Ectodermal cell (in vitro differentiated cells): ENCODE measurements around the gene RPS6KA6.

Experiments used
- H3K27ac ChIP-seq: 2 replicates; pipeline ENCODE4 v1.7.0; 2013; ENCODE audit warnings: mild to moderate bottlenecking, low read depth, low read length; ENCODE audit not compliant: insufficient read depth, poor library complexity, severe bottlenecking
- H3K27me3 ChIP-seq: 2 replicates; pipeline ENCODE4 v1.7.0; 2013; ENCODE audit warnings: mild to moderate bottlenecking, low read length; ENCODE audit not compliant: insufficient read depth, control insufficient read depth, poor library complexity, severe bottlenecking
- H3K36me3 ChIP-seq: one replicate; pipeline ENCODE4 v1.7.0; 2013; ENCODE audit warnings: low read length; ENCODE audit not compliant: control insufficient read depth, insufficient read depth
- H3K4me1 ChIP-seq: one replicate; pipeline ENCODE4 v1.7.0; 2013; ENCODE audit warnings: low read length; ENCODE audit not compliant: control insufficient read depth, insufficient read depth
- H3K4me3 ChIP-seq: 2 replicates; pipeline ENCODE4 v1.7.0; 2013; ENCODE audit warnings: low read depth, low read length, control low read depth; ENCODE audit not compliant: insufficient read depth
- H3K9me3 ChIP-seq: 2 replicates; pipeline ENCODE4 v1.7.0; 2013; ENCODE audit warnings: mild to moderate bottlenecking, low read length, moderate library complexity; ENCODE audit not compliant: control insufficient read depth
- WGBS, 2 experiments: methylation state at CpG; one replicate each; pipeline ENCODE4 v1.1.7; 2013; ENCODE audit warnings: missing lambda C conversion rate in 2 of 2; 5-methylcytosine and 5-hydroxymethylcytosine counted together

The RPS6KA6 gene

DNA sequence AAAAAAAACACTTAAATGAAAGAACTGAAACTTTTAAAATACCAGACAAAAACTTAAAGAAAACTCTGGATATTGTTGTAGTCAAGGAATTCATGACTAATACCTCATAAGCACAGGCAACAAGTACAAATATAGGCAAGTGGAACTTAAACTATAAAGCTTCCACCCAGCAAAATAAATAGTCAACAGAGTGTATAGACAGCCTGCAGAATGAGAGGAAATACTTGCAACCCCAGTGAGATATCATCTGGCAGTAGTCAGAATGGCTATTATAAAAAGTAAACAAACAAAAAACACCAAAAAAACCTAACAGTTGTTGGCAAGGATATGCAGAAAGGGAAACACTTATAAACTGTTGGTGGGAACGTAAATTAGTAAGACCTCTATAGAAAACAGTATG is 9.6 kb upstream of the RPS6KA6 start:
- Histone ChIP-seq H3K4me3 (no peak overlapping the region), H3K9me3 (no peaks in the 10 kb centered on the region), H3K27me3 (no peaks in the 10 kb centered on the region), H3K36me3 (no peaks in the 10 kb centered on the region), H3K27ac (no peak overlapping the region), H3K4me1 (no peaks in the 10 kb centered on the region)
- no CpG with 5 or more reads among the region's 1 CpG for WGBS, 2 experiments

DNA sequence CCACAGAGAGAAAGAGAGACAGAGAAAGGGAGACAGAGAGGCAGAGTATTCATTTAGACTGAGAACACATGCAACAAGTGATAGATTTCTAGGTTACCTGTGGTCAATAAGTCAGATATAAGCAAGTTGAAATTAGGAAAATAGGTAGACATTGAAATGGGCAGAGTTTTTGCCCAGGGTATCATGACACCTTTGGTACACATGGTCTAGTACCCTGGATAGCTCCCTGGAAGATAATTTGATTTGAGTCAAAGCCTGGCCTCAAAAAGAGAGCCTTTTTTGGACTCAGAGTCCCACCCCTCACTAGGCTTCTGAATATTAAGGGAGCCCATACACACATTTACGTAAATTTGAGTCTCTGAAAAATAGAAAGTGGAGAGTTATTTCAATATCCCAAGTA is 4.0 kb upstream of the RPS6KA6 start:
- Histone ChIP-seq H3K4me1 (no peaks in the 10 kb centered on the region), H3K27me3 (no peaks in the 10 kb centered on the region), H3K9me3 (no peaks in the 10 kb centered on the region), H3K4me3 (no peak overlapping the region), H3K36me3 (no peaks in the 10 kb centered on the region), H3K27ac (no peak overlapping the region)
- WGBS, 2 experiments: 100% methylated on average over 1 of the region's 1 CpG; no CpG with 5 or more reads in 1 of the 2 experiments

GRCh38 chrX:84189125-84189524 is 1.1 kb upstream of the RPS6KA6 start:
- no peaks in the 10 kb centered on the region for H3K27me3 ChIP-seq
- no peaks in the 10 kb centered on the region for H3K4me1 ChIP-seq
- H3K36me3 ChIP-seq: no peaks in the 10 kb centered on the region
- no peak overlapping the region for H3K4me3 ChIP-seq
- no peaks in the 10 kb centered on the region for H3K9me3 ChIP-seq
- 69 to 73% methylated on average over 4 of the region's 6 CpGs for WGBS, 2 experiments
- no peak overlapping the region for H3K27ac ChIP-seq

DNA sequence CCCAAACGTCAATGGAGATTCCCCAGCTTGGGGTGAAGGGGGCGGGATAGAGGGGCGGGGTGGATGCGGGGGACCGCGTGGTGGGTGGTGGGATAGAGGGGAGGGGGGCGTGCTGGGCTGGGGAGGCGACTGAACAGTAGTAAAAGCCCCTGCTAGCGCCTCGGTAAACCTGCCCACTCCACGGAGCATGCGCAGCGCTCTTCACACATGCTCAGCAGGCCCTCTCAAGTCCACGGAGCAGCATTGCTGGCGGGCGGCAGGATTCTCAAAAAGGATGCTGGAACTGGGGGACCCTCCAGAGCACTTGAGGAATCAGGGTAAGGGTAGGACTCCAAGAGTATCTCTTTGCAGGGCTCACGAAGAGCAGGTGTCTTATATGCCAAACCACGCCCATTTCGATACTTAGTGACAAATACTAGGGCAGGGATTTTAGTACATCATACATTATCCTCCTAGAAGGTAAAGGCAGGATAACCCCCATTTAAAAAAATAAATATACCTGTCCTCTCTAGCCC is 378 bp upstream of the RPS6KA6 start:
- no peaks in the 10 kb centered on the region for H3K36me3 ChIP-seq
- WGBS, 2 experiments: 6 to 10% methylated on average over 17 to 18 of the region's 19 CpGs
- H3K27ac ChIP-seq: no peak overlapping the region
- H3K4me1 ChIP-seq: no peaks in the 10 kb centered on the region
- H3K9me3 ChIP-seq: no peaks in the 10 kb centered on the region
- no peaks in the 10 kb centered on the region for H3K27me3 ChIP-seq
- H3K4me3 ChIP-seq: peak overlapping the region; percentile 70

- H3K4me3 ChIP-seq: peak overlapping the region; percentile 70
- H3K9me3 ChIP-seq: no peaks in the 10 kb centered on the region
- no peaks in the 10 kb centered on the region for H3K4me1 ChIP-seq
- no peaks in the 10 kb centered on the region for H3K36me3 ChIP-seq
- WGBS, 2 experiments: 1 to 2% methylated on average over 25 to 27 of the region's 28 CpGs
- no peaks in the 10 kb centered on the region for H3K27me3 ChIP-seq
- H3K27ac ChIP-seq: no peak overlapping the region
Observed at GRCh38 chrX:84186603-84187532, 1.1 kb downstream of the RPS6KA6 start.

- H3K27ac ChIP-seq: no peak overlapping the region
- no peaks in the 10 kb centered on the region for H3K9me3 ChIP-seq
- no peaks in the 10 kb centered on the region for H3K27me3 ChIP-seq
- 89 to 94% methylated on average over 2 of the region's 2 CpGs for WGBS, 2 experiments
- no peaks in the 10 kb centered on the region for H3K4me1 ChIP-seq
- no peaks in the 10 kb centered on the region for H3K36me3 ChIP-seq
- no peak overlapping the region for H3K4me3 ChIP-seq
Observed at GRCh38 chrX:84182516-84182915, 5.5 kb downstream of the RPS6KA6 start.

DNA sequence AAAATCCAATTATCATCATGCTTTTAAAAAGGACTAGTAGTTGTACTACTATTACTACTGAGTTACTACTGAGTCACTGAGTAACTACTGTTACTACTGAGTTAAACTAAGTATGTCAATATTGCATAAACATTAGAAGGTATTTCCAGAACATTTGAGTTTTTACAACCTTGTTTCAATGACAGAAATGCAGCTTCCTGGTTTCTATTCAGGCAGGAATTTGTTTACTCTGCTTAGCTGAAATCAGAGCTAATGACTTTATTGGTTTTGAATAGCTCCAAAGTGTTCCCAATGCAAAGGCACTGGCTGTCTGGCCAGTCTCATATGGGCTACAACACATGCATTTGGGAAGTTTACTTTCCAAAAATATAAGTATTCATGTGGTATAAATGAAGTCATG is 12.0 kb downstream of the RPS6KA6 start:
- Histone ChIP-seq H3K36me3 (no peaks in the 10 kb centered on the region), H3K27ac (no peak overlapping the region), H3K27me3 (no peaks in the 10 kb centered on the region), H3K4me3 (no peak overlapping the region), H3K4me1 (no peaks in the 10 kb centered on the region), H3K9me3 (no peaks in the 10 kb centered on the region)

- H3K4me1 ChIP-seq: no peaks in the 10 kb centered on the region
- WGBS, 2 experiments: 100% methylated on average over 2 of the region's 3 CpGs
Observed at GRCh38 chrX:84175274-84175673, 12.7 kb downstream of the RPS6KA6 start.

GRCh38 chrX:84174348-84174747 is 13.7 kb downstream of the RPS6KA6 start:
- WGBS, 2 experiments: 88% methylated on average over 2 of the region's 2 CpGs; no CpG with 5 or more reads in 1 of the 2 experiments
- no peaks in the 10 kb centered on the region for H3K27me3 ChIP-seq
- H3K36me3 ChIP-seq: no peaks in the 10 kb centered on the region
- H3K4me1 ChIP-seq: no peaks in the 10 kb centered on the region
- H3K27ac ChIP-seq: no peak overlapping the region
- no peak overlapping the region for H3K4me3 ChIP-seq
- no peaks in the 10 kb centered on the region for H3K9me3 ChIP-seq

More at GRCh38 chrX:84175274-84175673, 12.7 kb downstream of the RPS6KA6 start:
- no peaks in the 10 kb centered on the region for H3K36me3 ChIP-seq
- no peaks in the 10 kb centered on the region for H3K27me3 ChIP-seq
- H3K4me3 ChIP-seq: no peak overlapping the region
- no peaks in the 10 kb centered on the region for H3K9me3 ChIP-seq
- no peak overlapping the region for H3K27ac ChIP-seq

DNA sequence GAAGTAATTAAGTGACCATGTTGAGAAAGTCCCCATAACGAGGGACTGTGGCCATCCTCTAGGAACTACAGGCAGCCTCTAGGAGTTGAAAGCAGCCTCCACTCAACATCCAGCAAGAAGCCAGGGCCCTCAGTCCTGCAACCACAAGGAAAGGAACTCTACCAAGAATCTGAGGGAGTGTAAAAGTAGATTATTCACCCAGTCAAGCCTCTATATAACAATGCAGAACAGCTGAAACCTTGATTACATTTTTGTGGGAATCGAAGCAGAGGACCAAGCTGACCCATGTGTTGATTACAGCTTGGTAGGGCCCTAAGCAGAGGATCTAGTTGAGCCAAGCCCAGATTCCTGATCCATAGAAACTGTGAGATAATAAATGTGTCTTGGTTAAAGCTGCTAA is 17.1 kb downstream of the RPS6KA6 start:
- Histone ChIP-seq H3K27ac (no peak overlapping the region), H3K36me3 (no peaks in the 10 kb centered on the region), H3K9me3 (no peaks in the 10 kb centered on the region), H3K27me3 (no peaks in the 10 kb centered on the region), H3K4me3 (no peak overlapping the region), H3K4me1 (no peaks in the 10 kb centered on the region)
- 90 to 100% methylated on average over 1 to 2 of the region's 2 CpGs for WGBS, 2 experiments
